ENCODE measurements around the gene PARD3.
"Not testable (repeated sequence)": the region's sequence is repeated elsewhere in the genome, so short reads cannot be mapped to it uniquely, and the experiment has no call there.

The PARD3 gene

GRCh38 chr10:34766811-34767494 is 48.1 kb downstream of the PARD3 start:
- DNase-seq (ENCODE audit: low read depth in 2 of 2), result no peak

GRCh38 chr10:34766266-34766600 is 48.9 kb downstream of the PARD3 start:
- no peak for DNase-seq (ENCODE audit: low read depth in 2 of 2)

DNA sequence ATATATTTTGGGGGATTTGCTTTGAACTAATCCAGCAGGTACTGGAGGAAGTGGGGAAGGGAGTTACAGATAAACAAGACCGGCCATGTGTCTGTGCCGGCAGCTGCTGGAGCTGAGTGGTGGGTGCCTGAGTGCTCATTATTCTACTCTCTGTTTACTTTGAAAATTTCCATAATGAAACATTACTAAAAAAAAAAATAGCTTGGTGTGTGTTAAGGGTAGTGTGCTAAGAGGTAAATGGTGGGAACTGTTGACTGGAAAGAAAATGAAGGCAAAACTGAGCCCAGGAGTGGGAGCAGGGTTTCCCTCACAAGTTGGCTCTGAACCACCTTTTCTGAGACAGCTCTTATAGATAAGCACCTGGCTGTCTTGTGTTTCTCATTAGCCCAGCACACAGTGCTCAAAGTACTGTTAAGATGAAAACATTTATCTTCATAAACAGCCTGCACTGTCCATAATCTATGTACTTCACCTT is 50.6 kb downstream of the PARD3 start:
- DNase-seq (ENCODE audit: low read depth in 2 of 2), result no peak

DNA sequence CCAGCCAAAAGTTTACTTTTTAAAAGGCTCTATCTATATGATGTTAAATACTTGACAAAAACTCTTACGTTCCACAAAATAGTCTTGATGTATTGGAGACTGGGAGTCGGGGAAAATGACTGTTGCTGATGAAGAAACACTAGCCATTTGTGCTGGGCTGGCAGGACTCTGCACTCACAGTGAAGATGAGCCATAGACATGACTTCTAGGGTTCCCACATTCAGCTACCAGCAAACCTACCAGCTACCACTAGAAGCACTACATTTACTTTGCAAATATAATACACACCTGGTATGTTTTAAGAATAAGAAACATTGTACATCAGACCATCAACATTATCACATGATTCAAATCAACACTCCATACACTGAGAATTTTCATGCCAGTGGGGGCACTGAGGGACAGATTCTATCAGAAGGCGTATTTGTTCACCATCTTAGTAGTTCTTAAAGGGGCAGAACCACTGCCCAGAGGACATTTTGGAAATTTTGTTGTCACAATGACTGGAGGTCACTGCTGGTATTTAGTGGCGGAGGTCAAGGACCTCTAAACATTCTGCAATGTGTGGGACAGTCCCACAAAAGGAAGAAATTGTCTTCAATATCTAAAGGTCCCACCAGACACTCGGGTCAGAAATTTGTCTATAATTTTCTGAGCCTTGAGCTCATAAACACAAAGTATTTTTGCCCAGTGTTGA is 52.3 kb downstream of the PARD3 start:
- no peak for DNase-seq (ENCODE audit: low read depth in 2 of 2)

GRCh38 chr10:34762156-34762555 is 52.9 kb downstream of the PARD3 start:
- DNase-seq (ENCODE audit: low read depth in 2 of 2), result no peak

GRCh38 chr10:34761453-34761852 is 53.6 kb downstream of the PARD3 start:
- no peak for DNase-seq (ENCODE audit: low read depth in 2 of 2)

- no peak for DNase-seq (ENCODE audit: low read depth in 2 of 2)
These were observed 54.5 kb downstream of the PARD3 start for GRCh38 chr10:34760606-34761005.

DNA sequence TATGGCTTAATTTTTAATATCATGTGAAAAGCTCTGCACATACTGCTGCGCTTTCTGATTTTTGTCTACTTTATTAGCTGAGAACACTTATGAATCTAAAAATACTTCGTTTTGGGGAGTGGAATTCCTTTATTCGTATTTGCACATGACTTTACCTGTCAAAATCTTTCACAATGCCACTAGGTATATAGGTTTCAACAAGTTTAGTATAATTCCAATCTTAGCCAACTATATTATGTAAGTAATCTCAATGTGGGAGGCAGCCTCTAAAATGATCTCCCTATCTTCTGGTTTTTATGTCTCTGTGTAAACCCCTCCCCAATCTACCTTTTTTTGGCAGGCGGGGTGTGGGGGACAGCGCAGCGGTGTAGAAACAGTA is 55.3 kb downstream of the PARD3 start:
- DNase-seq (ENCODE audit: low read depth in 2 of 2), result no peak

GRCh38 chr10:34759161-34759836 is 55.8 kb downstream of the PARD3 start:
- DNase-seq (ENCODE audit: low read depth in 2 of 2), result no peak

DNA sequence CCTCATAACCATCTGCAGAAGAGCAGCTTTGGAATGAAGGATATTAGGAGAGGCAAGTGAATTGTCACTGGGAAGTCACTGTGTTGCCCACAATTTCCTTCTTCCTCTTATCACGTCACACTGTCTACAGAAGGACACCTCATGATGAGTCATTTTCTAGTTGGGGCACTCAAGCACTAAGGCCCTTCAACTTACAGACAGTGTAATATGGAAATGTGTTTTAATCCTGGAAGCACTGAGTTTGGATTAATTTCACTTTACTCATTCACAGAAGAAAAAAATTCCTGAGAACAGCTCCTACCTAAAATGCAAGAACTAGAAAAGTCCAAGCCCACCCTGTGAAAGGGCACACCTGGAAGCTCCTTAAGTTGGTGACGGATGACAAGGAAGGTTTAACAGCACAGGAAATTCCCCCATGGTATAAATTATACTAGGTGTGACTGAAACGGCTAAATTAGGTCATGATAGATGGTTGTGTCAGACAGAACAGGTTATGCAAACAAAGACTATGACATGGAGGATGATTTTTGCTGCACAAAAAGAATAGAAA is 56.6 kb downstream of the PARD3 start:
- no peak for DNase-seq (ENCODE audit: low read depth in 2 of 2)

GRCh38 chr10:34757933-34758332 is 57.2 kb downstream of the PARD3 start:
- no peak for DNase-seq (ENCODE audit: low read depth in 2 of 2)

GRCh38 chr10:34757181-34757580 is 57.9 kb downstream of the PARD3 start:
- DNase-seq (ENCODE audit: low read depth in 2 of 2), result not testable (repeated sequence)

- no peak for DNase-seq (ENCODE audit: low read depth in 2 of 2)
These were observed 58.5 kb downstream of the PARD3 start for GRCh38 chr10:34756584-34756983.

- no peak for DNase-seq (ENCODE audit: low read depth in 2 of 2)
These were observed 61.9 kb downstream of the PARD3 start for GRCh38 chr10:34753014-34753757.

DNA sequence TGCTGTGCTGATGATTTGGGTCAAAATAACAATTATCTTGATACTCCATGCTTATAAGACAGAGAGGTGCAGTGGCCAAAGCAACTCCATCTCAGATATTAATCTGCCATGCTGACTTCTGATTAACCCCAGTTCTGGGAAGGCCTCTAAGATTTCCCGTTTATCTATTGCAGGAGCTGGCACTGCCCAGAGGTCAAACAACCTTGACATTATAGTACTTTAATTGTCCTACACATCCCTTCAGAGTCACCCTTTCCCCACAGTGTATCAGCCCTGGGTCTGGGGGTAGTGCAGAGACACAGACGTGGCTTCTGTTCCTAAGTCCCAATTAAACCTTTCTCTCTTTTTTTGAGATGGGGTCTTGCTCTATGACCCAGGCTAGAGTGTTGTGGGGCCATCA is 63.8 kb downstream of the PARD3 start:
- DNase-seq (ENCODE audit: low read depth in 2 of 2), result no peak

DNA sequence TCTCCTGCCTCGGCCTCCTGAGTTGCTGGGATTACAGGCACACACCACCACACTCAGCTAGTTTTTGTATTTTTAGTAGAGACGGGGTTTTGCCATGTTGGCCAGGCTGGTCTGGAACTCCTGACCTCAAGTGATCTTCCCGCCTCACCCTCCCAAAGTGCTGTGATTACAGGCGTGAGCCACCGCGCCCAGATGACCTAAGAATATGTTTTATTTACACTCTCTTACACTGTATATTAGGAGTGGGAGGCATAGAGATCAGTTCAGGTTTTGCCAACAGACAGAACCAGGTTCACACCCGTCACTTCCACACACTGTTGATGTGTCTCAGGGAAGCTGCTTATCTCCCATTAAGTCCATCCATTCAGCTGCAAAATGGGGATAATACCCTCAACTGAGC is 64.3 kb downstream of the PARD3 start:
- DNase-seq (ENCODE audit: low read depth in 2 of 2), result not testable (repeated sequence)

GRCh38 chr10:34748767-34749166 is 66.3 kb downstream of the PARD3 start:
- no peak for DNase-seq (ENCODE audit: low read depth in 2 of 2)

- DNase-seq (ENCODE audit: low read depth in 2 of 2), result no peak
These were observed 66.7 kb downstream of the PARD3 start for GRCh38 chr10:34748357-34748756.

GRCh38 chr10:34746094-34746493 is 69.0 kb downstream of the PARD3 start:
- DNase-seq (ENCODE audit: low read depth in 2 of 2), result no peak

GRCh38 chr10:34745244-34745643 is 69.9 kb downstream of the PARD3 start:
- no peak for DNase-seq (ENCODE audit: low read depth in 2 of 2)

- DNase-seq (ENCODE audit: low read depth in 2 of 2), result no peak
These were observed 70.5 kb downstream of the PARD3 start for GRCh38 chr10:34744590-34744989.

GRCh38 chr10:34743814-34744213 is 71.3 kb downstream of the PARD3 start:
- DNase-seq (ENCODE audit: low read depth in 2 of 2), result no peak

Measured in stimulated activated CD8-positive, alpha-beta memory T cell treated with anti-CD3 and anti-CD28 coated beads, Interleukin-2, amount 100 ng/mL, for 48 hours (primary cell).